Ovary (tissue), 1 donor: Measurements from ENCODE around the gene CNDP2.

Experiments
- EP300 ChIP-seq: sonication (generic); formaldehyde crosslinking; IDR thresholded peaks from one replicate; pipeline ENCODE4 v1.6.1; 2017; ENCODE audit warnings: antibody characterized with exemption
- POLR2A ChIP-seq: fragments of 450-650 bp; IDR thresholded peaks from one replicate; pipeline ENCODE4 v1.6.1; 2017; ENCODE audit warnings: antibody characterized with exemption, mild to moderate bottlenecking, moderate library complexity

DNA sequence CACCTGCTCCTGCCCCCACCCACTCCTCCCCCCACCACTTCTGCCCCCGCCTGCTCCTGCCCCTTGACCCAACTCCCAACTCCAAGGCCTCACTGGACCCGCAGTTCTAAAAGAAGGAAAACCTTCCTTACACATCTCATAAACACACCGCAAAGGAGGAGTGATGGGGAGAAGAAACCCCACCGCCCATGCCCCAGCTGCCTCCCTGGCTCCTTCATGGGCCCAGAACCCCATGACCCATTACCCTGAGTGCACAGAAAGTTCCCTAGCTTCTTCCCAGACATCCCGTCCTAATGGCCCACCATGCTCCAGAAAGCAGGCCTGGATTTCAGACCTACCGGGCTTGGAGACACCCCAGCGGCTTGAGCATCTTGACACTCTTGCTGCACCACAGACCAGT, 17.8 kb upstream of the CNDP2 start:
- no peak for TF ChIP-seq EP300
- TF ChIP-seq POLR2A, result no peak
